Measurements from ENCODE around the gene FYB2.
A peak's percentile ranks its signal among the peaks of the same experiment; 100 is the strongest.
"Not testable (repeated sequence)": the region's sequence is repeated elsewhere in the genome, so short reads cannot be mapped to it uniquely, and the experiment has no call there.

The FYB2 gene

DNA sequence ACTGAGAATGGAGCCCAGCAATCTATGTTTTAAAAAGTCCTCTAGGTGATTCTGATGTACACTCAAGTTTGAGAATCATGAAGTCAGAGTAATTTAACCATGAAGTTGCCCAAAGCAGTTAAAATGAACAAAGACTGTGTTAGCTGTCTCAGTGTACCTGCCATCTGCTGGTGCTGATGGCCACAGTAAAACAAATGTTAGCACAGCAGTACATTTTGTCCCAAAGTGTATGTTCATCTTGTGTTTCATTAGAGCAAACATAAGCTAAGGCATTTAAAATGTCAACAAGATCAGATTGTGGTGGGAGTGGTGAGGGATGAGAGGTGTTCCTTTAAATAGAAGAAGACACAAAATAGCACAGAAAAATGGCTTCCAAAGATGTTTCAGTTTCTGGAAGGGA lies 31.1 kb downstream of the FYB2 start:
- no peak for DNase-seq

DNA sequence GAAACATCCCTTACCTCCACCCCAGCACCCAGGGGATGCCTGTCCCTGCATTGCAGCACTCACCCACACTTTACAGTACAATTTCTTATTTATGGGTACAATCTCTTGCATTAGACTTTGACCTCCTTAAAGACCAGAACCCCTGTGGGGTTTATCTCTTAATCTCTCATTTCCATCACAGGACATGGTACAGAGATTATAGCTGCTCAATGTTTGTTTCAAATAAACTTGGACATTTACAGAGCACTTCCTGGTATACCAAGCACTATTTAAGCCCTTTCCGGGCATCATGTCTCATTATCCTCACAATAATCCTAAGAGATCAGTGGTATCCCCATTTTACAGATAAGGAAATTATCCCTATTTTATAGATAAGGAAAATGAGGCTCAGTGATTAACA lies 31.9 kb downstream of the FYB2 start:
- DNase-seq: no peak

DNA sequence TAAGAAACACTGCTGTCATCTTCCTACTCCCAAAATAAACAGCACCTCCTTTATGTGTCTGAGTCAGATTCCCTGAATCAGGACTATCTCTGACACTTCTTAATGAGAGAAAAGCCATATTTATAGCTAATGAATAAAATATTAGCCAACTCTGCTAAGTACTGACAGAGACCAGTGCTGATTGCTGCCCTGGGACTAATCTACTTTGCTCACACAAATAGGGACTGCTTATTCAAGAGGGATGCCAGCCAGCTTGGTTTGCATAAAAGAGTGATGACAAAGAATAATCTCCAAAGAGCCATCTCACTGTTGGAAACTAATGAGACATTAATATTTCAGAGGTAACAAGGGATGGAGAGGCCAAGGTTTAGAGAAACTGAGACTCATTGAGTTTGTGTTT lies 36.4 kb downstream of the FYB2 start:
- DNase-seq: no peak

DNA sequence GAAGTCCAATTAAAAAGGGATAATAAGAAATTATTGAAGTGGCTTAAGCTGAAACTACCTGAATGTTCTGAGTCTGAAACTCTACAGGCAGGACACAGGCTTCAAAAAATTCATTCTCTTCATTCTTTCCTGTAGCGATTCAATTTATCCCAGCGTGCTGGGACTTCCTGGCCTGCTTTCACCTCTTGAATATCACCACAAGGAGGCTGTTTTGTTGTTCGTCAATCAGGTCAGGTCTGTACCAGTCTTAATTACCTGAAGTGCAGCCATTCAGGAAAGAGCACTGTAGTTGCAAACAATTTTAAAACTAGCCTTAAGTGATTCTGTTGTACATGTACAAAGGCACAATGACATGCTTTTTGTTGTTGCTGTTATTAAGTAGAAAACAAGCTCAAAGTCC lies 38.4 kb downstream of the FYB2 start:
- DNase-seq: no peak

DNA sequence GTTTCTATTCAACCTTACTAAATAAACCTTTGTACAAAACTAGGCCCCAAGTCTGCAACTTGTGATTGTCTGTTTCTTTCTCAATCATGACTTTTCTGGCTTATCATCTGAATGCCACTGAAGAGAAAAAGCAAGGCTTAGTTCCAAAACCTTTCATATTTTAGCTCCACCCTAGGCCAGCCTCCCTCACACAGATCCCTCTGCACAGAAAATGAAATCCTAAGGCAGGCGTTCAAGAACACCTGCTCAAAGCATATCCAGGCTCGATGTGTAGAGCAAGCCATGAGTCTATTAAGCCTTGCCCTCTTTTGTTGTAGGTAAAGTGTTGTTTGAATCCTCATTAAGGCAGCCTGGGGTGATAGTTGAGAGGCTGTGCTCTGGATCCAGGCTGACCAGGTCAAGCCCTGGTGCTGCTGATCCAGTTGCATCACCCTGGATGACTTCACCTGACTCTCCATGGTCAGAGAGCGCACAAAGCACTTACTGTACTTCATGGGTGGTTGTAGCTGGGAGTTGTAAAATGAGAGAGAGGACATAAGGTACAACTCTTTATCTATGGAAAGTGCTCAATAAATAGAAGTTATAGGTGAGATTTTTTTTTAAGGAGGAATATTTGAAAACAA lies 39.0 kb downstream of the FYB2 start:
- DNase-seq: no peak

DNA sequence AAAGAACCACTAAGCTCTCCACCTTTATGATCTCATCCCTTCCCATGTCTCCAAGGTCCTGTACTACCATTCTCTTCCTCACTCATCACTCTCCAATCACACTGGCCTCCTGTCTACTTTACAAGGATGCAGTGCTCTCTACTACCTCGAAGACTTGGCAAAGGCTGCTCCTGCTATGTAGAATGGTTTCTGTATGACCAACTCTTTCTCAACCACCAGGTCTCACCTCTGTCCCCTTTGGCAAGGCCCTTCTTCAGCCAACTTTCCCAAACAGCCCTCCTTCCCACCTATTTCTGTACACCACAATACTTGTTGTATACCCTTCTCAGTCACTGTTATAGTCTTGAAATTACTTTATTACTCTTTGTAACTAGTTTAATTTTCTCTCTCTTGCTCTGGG lies 41.2 kb downstream of the FYB2 start:
- no peak for DNase-seq

DNA sequence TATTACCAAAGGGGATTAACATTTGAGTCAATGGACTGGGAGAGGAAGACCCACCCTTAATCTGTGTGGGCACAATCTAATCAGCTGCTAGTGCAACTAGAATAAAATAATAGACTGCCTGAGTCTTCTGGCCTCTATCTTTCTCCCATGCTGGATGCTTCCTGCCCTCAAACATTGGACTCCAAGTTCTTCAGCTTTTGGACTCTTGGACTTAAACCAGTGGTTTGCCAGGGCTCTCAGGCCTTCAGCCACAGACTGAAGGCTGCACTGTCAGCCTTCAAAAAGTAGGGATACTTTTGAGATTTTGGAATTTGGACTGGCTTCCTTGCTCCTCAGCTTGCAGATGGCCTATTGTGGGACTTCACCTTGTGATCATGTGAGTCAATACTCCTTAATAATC lies 44.5 kb downstream of the FYB2 start:
- DNase-seq: not testable (repeated sequence)

DNA sequence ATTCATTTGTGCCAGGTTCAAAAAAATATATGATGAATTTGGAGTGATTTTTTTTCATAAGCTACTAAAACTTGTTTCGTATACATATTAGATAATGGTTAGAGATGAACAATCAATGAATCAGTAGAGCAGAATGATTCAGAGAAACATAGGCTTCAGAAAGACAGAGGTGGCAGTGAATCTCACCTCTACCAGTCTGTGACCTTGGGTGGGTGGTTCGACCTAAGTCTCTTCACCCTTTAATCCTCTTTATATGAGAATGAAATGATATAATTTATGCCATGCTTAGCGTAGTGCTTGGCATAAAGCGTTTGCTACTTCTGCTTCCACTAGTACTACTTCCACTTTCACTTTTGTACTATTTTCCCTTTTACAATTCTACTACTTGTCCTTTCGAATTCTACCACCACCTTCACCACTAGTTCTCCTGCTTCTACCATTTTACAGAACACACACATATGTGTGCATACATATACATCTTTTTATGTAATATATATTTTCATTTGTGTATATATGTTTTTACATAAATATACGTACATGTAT lies 45.1 kb downstream of the FYB2 start:
- no peak for DNase-seq

DNA sequence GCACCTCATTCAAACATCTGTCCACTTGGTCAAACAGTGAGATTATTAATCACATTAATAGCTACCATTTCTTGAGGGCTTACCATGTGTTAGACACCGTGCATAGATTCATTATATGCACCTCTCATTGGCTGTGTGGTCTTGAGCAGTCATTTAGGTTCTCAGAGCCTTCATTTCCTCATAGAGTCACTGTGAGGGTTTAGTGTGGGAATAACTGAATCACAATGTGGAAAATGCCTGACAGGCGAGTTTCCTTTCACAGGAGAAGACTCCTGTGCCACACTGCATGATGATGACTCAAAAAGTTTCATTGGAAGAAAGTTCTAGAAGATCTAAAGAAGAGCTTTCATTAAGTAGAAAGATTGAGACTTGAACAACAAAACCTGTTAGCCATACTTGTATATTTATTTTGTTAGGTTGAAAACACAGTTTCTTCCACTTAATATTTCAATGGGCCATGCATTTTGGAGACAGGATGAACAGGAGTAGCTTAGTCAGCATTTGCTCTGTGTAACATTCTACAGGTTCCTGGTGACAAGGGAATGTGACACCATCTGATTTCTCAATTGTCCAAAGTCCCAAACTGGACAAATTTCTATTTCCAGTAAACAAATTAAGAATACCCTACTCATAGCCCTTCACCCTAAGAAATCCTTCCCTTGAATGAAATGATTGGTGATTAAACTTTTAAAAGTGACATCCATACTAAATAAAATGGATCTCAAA lies 45.7 kb downstream of the FYB2 start:
- no peak for DNase-seq

DNA sequence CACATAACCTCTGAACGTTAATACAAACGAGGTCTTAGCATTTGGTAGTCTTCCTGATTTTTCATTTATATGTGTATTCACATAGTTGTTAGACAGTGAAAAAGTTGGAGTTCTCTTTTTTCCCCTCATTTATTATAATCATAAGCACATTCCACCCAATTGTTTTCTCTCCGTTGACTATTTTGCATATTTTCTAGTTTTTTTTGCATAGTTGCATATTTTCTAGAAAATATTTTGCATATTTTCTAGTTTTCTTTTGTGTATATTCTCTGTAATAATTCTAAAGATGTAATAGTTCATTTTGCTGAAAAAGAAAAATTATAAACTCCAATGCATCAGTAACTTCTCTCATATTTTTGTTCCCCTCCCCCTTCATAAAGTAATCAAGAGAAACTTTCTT lies 47.5 kb downstream of the FYB2 start:
- no peak for DNase-seq

DNA sequence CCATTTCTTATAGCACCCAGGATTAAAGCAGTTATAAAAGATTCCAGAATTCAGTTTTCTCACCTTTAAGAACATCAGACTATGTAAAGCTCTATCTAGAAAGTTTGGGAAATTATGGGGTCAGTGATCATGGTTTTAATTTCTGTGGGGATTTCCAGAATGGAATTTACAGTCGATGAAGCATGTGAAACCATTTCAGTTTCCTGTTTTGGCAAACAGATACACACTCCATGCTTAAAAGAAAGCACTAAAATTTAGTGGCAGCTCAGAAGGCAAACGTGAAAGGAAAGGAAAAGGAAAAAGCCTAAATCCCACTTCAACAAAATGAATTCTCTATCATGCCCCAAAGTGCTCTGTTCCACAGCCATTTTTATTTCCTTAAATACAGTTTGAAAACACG lies 60.4 kb downstream of the FYB2 start:
- DNase-seq: no peak

DNA sequence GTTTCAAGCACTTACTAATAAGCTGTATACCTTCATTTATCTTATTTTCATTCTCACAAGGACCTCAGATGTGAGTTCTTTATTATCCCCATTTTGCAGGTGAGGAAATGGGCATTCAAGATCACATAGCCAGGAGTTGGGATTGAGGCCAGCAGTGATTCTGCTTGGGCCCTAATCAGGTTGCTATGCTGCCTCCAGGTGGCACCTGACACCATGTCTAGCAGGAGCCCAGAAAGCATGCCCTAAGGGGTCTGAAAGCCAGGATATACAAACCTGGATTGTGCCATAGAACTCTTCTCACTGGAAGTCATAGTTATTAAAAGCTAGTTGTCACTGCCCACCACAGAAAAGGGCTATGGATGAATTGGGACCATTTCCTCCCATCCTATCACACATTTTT lies 61.1 kb downstream of the FYB2 start:
- DNase-seq: no peak

DNA sequence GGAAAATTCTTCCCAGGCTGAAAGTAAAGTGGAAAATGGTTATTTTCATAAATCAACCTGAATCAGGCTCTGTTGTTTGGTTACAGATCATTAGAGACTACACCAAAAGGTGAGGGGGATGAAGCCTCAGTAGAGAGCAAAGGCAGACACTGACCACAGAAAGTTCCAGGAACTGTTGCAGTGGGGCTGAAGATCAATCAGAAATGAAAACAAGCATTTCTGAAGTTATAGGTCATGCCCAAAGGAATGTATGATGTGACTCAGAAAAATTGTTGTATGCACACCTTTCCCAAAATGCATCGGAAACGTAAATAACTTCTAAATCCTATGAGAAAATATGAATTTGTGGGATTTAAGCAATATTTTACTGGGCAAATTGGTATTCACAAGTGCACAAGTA lies 63.3 kb downstream of the FYB2 start:
- no peak for DNase-seq

DNA sequence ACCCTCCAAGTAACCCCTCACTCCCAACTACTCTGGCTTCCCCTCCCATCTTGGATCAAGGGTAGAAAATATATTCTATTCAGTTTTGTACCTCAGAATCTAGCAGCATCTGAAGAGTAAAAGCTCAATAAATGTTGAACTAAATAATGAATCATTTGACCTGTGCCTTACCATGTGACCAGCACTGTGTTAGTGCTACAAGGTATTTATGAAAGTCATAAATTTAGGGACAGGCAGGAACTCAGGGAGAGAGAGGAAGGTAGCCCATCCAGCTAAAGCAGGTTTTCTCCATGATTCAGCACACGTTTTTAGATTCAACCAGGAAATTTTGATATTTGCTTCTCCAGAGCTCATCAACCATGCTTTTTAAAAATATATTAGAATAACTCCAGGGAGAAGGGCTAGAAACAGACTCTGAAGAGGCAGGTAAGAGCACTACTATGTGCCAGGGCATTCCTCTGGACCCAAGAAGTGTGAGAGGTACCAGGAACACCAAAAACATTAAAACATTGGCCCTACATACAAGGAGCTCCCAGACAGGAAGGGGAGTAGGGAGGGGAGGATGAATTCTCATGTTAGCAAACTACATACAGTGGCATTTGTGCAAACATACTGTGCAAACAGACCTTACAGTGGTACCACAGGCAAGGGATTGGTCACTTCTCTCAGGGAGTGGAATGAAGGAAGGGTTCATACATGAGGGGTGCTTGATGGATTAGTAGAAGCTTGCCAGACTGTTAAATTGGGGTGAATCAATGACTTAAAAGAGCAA lies 64.3 kb downstream of the FYB2 start:
- no peak for DNase-seq

DNA sequence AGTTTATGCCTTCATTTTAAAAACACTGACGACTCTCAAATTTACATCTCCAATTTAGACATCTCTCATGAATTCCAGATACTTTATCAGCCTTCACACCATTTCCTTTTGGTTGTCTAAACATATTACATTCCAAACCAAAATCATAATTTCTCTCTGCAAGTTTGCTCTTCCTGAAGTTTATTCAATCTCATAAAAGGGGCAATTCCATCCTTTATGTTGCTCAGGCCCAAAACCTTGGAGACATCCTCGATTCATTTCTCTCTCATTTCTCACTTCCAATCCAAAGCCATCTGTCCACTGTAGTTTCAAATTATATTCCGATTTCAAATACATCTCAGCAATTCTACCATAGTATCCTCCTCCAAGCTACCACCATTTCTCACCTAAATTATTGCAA lies 74.0 kb downstream of the FYB2 start:
- DNase-seq: no peak

DNA sequence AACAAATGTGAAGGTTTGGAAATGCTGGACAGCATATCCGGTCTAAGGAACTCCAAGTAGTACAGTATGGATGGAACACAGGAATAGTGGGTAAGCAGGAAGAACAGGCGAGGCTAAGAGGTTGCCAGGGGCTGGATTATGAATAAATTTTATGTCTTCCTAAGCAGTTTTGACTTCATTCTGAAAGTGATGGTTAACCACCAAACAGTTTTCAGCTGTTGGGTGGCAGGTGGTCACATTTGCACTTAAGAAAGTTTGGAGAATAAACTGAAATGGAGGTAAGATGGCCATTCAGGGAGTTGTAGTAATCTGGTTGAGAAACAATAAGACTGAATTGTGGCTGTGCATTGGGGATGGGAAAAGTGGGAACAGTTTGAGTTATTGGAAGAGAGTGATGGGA lies 90.2 kb downstream of the FYB2 start:
- DNase-seq: no peak

DNA sequence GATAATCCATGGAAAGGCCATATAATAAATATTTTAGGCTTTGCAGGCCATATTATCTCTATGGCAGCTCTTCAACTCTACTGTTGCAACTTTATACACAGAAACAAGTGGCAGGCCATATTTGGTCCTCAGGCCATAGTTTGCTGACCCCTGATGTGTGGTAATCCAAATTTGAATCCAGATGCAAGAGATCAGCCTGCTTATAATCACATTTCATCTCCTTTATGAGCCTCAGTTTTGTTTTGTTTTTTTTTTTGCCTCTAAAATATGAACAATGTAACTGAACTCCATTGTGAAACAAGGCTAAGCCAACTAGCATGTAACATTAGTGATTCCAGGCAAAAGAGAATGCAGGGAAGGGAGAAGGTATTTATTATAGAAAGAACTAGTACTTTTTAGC lies 92.5 kb downstream of the FYB2 start:
- no peak for DNase-seq

DNA sequence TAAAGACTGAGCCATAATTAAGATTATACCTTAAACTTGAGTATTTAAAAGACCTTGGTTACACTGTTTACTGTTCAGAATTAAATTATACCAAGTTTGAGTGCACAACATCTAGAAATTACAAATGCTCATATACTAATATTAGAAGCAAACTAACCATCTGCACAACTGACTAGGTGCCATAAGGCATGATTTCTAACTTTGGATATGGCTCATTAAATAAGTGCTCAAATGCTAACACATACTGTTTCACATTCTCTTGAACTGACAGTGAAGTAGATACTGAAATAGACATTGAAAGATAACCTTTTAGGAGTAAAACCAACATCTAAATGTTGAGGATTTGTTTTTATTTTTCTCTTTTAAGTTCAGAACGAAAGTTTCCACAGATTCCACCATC lies 100.0 kb downstream of the FYB2 start:
- no peak for DNase-seq

DNA sequence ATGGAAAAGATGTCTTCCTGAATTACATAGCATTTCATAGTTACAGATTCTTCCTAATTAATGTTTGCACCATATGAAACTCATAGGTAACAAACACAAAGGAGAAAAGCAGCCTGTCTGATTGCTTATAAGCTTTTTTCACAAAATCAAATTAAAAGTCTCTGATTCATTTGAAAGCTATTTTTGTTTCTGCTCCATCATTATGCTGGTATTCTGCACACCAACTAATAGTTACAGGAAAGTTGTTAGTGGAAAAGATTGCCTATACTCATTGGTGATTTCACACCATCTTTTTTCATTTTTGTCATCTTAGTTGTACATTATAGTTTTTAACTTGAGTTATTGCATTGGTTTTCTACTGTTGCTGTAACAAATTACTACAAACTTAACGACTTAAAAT lies 104.0 kb downstream of the FYB2 start:
- no peak for DNase-seq

DNA sequence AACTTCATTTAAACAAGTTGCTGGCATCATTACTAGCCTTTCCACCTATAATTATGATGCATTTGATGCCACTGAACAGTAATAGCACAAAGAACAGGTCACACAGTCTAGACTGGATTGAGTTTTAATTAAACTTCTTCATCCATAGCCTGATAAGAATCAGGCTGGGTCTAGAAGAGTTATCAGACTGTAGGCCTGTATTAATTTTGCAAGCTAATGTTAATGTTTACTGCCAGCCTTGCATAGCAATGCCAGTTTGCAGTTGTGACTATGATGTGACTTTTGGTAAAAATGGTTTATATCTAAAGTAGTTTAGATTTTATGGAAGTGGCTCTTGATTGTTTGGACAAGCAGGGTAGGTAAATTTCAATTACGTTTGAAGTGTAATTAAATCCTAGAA lies 106.1 kb downstream of the FYB2 start:
- DNase-seq: no peak

DNA sequence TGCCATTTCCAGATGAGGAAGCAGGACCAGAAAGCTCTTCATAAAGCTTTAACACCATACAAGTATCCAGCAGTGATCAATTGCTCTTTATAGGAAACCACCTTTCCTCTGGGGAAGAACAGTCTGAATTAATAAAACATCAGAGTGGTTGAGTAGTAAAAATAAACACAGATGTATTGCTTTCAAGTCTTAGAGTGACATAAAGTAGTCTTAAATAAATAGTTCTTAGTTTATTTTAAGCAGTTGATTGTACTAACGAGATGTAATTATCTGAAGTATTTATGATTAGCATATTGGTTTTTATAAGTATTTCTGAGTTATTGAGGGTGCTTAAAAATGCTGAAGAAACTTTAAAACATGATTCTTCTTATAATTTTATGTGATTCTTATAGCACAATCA lies 107.1 kb downstream of the FYB2 start:
- DNase-seq: no peak

DNA sequence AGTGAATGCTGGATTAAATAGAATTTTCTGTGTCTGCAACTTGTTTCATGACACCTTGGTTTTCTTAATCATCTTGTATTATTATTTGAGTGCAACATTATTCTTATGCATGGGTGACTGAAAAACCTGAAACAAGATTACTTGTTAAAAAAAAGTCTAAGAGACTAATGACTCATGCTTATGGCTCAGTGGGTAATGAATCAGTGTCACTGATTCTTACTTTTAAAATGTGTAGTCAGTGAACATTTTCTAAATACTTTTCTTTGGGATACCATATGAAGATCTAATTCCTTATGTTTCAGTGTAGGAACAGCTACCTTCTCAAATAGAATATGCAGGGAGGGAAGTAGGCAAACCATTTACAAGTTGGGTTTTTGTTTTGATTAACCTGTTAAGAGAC lies 108.6 kb downstream of the FYB2 start:
- DNase-seq: no peak

DNA sequence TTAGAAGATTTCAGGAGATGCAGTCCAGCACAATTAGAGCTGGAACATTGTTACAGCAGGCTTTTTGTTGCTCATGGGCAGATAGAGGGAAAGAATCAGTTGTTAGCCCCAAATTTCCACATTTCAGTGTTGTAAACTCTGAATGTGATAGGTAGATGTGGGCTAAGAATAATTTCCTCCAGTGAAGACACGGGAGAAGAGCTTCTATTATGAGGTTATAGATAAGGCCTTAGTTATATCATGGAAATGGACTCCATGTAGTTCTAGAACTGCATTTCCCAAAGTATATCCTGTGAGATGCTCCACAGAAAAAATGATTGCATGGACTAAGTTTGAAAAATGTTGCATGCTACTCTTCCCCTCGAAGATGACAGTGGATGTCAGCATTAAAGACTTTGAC lies 109.2 kb downstream of the FYB2 start:
- no peak for DNase-seq

DNA sequence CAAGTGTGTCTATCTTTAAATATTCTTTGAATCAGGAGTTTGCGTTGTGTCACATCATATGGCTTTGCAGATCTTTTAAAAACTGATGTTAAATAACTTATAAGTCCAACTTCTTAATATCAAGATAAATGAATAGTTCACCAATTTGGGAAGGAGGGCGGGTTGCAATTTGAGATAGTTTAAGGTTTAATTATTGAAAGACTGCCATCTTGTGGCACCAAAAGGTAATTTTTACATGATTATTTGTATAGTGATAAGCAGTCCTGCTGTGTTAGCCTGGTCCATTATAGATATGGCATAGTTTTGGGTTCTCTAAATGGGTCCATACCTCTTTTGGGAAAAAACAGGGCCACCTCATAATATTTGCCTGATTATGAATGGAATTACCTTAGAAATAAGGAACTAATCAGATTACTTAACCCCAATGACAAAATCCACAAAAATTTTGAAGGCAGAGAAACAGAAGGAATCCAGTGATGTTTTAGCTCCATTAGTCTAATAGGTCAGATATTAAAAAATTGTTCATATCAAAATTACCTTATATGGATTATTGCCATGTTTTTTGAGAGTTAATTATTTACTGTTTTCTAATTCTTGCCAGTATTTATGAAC lies 109.8 kb downstream of the FYB2 start:
- peak; percentile 4 for DNase-seq

All from CD4-positive, alpha-beta T cell treated with Interleukin-17A for 4 hours (primary cell).